HG03520 (cell line): Measurements from ENCODE around the gene VANGL2.

Source experiments
- ATAC-seq: cut with Tn5 transposase; IDR thresholded peaks from one replicate; pipeline ENCODE4 v1.9.1; 2021; ENCODE audit warnings: mild to moderate bottlenecking, moderate library complexity; ENCODE audit not compliant: unreplicated experiment

Gene VANGL2

DNA sequence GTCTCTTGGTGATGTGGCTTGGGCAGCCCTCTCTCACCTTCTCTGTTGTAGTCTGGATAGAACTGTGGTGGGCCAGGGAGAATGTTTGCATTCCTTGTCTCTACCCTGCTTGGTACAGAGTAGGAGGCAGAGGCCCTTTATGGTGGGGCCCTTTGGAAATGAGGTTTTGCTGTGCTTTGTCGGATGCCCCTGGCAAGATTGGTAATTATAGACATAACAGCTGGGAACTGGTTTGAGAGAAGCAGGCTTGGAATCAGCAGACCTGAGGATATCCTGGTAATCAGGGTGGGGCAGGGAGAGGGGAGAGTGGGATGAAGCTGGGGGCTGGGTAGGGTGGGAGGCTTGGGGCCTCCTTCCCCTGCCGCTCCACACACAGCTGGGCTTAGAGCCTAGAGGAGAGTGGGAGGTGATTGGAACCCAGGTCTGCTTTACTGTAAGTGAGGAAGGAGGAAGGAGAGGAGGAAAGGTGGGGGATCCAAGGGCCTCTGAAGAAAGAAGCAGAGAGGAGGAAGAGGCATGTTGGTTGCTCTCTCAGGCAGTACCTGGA, 5.0 kb downstream of the VANGL2 start:
- ATAC-seq = no peak

DNA sequence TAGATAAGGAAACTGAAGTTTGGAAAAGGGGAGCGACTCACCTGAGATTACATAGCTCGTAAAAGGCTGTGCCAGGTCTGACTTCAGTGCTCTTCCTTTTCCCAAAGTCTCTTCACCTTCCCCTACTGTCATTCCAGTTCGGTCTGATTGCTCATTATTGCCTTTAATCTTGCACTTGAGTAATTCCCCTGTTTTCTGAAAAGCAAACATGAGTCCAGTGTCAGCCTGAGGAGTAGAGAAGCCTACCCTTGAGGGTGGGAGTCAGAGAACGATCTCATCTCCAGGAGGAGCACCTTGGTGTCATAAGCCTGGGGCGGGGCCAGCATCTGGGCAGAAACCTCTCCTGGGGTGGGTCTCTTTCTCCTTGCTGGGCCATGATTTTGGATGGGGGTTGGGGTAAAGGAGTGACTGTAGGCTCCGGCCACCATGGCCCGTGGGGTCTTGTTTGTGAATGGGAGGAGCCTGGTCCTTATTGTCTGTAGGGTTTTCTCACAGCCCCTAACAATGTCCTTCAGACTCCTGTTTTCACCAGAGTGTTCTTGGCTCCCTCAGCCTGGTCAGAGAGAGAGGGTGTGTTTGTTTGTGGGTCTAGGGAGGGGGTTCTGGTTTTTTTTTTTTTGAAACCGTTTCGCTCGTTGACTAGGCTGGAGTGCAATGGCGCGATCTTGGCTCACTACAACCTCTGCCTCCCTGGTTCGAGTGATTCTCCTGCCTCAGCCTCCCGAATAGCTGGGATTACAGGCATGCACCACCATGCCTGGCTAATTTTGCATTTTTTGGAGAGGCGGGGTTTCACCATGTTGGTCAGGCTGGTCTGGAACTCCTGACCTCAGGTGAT, 6.0 kb downstream of the VANGL2 start:
- no peak for ATAC-seq

DNA sequence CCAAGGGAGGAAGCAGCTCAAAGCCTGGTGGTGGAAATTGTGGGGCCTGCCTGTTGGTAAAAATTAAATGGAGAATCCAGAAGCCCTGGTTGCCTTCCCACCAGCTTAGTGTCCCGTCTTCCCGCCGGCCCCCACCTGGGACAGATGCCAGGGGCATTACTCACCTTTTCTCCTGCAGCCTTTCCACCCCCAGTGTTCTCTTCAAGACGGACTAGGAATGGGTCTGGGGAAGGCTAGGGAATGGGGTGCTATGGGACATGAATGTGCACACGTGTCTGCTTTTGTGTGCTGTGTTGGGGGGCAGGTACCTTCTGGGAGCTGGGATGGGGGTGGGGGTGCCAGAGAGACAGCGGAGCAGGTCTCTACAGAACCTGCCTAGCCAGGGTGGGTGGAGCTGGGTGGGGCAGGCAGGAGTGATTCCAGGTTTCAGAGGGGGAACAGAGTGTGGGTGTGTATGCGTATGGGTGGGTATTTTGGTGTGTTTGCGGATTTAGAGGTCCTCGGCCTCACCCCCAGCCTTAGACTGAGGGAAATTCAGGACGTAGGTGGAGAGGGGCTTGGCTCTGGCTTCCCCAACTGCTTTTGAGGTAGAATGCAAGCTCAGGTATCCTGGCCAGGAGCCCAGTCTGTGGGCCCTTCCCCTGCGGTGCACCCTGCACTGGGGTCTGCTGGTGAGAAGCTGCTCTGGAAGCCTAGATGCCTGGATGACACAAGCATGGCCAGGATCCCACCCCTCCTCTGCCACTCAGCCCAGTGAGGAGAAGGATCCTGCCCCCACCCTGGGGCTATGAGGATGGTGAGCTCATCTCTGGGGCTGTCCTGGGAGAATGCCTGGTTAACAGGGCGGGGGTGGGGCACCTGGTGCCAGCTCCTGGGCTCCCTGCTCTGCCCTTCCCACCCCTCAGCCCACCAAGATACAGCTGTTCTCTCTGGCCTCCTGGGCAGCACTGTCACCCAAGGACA, 7.8 kb downstream of the VANGL2 start:
- ATAC-seq = no peak

DNA sequence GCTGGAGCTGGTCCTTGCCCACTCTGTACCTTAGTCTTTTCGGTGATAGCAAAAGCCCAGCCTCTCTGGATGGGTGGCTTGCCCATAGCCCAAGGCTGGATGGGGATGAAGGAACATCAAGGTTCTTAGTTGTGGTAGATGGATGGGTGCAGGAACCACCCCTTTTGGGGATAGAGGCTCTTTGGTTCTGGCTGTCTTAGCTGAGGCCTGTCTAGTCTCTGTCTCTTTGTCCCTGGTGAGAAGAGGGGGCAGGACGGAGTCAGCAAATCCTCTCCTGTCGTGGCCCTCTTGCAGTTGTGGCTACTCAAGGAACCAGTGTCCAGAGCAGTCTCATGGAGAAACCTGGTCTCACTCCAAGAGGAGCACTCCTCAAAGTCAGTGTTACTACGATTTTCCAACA, 8.5 kb downstream of the VANGL2 start:
- ATAC-seq = no peak

DNA sequence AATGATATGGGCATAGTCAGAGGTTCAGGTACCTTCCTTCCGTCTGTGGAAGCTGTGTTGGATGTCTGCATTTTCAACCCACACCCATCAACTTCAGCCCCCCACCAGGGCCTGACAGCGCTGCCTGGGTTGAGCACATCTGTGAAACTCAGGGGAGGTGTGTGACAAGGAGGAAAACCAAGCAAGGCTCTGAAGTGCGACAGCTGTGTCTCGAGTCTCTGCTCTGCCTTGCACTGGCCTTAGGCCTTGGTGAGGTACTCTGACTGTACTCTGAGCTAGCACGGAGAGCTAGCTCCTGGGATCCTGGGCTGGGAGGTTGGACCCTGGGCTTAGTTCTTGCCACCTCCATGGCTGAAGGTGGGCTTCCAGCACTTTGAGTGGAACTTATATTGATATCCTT, 9.1 kb downstream of the VANGL2 start:
- ATAC-seq = no peak

DNA sequence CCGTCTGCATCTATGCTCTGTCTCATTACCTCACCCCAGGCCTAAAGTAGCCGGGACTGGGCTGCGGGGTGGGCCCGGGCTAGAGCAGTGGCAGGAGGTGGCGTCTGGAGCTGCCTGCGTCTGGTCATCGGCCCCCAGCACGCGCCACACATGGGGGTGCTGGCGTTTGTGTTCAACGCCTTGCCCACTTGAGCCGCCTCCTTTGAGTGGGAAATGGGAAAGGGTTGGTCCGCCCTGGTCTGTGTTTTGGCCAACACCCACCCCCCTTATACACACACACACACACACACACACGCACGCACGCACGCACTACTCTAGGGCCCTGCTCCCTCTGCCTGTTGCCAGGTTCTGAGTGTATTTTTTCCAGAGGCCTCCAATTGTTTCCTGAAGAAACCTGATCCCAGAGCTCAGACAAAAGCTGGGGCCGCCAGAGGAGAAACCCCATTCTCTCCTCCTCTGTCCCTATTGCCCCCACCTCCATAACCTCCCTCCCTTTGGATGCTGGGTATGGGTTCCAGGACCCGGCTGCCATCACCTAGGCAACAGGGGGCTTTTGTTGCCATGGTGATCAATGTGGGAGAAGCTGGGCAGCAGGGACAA, 10.1 kb downstream of the VANGL2 start:
- ATAC-seq = no peak

DNA sequence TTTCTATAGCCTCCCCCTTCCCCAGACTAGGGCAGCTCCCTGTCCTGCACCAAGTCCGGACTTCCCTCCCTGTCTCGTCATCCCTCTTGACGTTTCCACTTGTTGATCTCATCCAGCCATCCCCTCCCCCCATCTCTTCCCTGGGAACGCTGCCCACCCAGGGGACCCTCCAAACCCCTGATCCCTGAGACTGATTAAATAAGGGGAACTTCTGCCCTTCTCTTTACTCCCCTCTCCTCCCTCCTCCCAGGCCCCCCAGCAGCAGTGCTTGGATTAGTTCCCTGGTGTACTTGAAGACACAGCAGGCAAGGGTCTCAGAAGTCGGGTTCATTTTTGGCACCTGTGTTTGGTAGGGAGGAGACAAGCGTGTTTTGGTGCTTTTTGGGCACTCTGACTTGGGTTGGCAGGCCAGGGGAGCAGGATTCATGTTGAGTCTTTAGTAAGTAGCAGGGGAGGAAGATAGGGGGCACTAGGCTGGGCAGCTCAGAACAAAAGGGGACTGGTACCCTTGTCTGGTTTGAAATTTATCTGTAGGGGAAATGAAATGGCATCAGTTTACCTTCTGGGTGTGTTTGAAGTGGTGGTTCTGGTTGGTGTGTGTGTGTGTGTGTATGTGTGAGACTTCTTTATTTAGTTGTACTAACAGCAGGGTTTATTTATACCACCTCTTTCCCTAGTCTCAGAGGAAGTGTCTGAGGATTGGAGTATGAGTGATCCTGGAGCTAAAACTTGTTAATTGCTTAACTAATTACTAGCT, 11.1 kb downstream of the VANGL2 start:
- ATAC-seq = no peak

DNA sequence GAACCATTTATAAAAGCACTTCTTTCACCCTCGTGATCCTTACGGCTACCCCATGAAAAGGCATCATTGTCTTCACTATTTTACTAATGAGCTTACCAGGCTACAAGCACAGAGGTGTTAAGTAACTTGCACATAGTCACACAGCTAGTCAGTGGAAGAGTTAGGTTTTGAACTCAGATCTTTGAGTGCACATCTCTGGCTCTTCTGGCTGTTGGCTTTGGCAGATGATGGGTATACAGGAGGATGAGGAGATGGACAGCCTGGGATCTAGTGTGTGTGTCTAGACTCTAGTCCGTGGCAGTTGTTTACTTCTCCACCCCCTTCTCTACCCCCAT, 11.6 kb downstream of the VANGL2 start:
- ATAC-seq = no peak

DNA sequence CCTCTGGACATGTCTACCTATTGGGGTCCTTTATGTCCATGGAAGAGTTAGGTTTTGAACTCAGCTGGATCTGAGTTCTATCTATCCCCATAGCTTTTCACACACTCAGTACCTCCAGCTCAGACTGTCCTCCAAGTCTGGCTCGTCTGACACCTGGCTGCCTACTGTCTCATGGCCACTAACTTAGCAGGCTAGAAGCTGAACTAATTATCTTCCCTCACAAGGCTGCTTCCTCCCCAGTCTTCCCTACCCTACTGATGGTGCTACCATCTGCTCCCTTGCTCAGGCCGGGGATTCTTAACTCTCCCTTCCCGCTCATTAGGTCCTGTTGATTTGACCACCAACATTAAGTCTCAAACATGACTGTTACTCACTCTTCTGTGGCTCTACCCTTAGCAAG, 13.4 kb downstream of the VANGL2 start:
- no peak for ATAC-seq

DNA sequence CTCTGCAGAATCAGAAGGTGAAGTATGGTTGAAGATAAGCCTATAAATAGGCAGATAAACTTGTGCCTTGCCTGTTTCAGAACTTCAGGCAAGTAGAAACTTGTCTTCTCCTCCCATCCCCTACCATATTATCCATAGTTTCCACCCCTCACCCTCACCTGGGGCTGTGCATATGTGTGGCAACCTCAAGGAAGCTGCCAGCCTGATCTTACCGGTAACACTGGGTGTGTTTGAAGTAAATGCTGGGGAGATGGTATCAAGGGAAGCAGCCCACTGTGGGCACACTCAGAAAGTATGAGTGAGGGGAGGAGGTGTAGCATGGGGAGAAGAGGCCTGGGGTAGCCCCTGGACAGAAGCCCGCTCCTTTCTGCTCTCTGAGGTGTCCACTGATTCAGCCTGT, 14.5 kb downstream of the VANGL2 start:
- no peak for ATAC-seq

DNA sequence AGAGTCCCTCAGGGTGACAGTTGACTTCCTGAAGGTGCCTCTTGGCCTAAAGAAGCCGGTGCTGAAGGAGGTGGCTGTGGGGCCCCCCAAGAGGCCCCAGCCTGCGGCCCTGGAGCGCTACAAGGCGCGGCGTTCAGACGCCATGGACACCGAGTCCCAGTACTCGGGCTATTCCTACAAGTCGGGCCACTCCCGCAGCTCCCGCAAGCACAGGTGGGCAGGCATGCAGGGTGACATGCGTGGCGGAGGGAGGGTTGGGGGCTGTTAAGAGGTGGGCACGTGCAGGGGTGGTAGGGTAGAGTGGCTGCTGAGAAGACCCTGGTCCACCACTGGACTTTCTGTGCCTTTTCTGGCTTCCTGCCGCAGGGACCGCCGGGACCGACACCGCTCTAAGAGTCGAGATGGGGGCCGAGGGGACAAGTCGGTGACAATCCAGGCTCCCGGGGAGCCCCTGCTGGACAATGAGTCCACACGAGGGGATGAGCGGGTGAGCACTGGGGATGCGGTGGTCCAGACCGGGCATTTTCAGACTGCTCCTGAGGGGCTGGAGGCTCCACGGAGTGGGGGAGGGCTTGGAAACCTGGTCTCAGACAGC, 15.4 kb downstream of the VANGL2 start:
- no peak for ATAC-seq

DNA sequence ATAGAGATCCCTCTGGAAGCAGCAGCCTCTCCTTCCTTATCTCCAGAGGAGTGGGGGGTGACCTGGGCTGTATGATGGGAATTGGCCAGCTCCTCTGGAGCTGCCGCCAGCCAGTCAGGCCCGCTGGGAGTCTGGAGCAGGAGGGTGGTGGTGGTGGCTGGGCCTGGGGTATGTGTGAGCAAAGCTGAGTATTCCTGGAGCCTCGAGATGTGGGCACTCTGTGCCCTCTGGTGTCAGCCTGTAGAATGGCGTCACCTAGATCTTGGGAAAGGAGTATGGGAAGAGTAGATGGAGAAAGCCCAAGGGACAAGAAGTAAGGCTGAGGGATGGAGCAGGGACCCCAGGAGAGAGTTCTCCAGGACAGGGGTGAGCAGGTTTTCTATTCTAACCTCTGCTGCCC, 16.0 kb downstream of the VANGL2 start:
- no peak for ATAC-seq

DNA sequence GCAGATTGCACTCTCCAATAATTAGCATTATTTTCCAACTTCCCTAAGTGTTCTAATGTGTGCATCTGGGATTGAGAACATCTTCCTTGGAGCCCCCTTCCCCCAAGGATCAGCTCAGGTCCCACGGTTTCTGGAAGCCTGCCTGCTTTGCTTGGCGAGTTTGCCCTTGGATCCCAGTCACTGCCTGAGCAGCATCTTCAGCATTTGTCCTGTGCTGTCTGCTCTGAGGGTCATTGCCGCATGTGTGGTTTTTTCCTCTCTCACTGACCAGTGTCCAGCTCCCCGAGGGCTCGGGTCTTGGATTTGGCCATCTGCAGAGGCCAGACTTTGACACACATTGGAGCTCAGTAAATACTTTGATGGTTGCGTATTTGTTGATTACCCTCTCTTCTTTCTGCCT, 18.1 kb downstream of the VANGL2 start:
- no peak for ATAC-seq

DNA sequence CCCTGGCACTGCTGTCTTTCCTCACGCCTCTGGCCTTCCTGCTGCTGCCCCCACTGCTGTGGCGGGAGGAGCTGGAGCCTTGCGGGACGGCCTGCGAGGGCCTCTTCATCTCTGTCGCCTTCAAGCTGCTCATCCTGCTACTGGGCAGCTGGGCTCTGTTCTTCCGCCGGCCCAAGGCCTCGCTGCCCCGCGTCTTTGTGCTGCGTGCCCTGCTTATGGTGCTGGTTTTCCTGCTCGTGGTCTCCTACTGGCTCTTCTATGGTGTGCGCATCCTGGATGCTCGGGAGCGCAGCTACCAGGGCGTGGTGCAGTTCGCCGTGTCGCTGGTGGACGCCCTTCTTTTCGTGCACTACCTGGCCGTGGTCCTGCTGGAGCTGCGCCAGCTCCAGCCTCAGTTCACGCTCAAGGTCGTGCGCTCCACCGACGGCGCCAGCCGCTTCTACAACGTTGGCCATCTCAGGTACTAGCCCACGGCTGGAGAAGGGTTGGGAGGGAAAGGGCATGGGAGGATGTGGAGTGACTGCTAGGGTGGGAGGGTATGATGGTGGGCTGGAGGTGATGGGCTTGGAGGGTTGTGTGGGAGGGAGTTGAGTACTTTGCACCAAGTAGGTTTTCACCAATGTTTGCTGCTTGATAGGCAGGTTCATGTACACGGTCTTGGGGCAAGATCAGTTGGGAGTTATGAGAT, 18.9 kb downstream of the VANGL2 start:
- no peak for ATAC-seq

DNA sequence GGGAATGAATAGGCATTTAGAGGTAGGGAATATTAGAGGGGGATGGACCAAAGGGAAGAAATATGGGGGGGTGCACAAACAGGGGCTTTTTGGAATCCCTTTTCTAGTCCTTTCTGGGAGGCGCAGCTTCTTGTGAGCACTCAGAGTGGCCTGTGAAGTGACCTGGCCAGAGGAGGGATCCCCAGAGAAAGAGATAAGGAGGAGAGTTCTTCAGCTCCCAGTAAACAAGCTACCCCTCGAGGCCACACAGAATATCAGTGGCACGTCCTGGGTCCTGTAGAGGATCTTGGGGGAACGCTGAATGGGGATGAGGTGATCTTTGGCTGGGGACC, 19.4 kb downstream of the VANGL2 start:
- ATAC-seq = no peak

DNA sequence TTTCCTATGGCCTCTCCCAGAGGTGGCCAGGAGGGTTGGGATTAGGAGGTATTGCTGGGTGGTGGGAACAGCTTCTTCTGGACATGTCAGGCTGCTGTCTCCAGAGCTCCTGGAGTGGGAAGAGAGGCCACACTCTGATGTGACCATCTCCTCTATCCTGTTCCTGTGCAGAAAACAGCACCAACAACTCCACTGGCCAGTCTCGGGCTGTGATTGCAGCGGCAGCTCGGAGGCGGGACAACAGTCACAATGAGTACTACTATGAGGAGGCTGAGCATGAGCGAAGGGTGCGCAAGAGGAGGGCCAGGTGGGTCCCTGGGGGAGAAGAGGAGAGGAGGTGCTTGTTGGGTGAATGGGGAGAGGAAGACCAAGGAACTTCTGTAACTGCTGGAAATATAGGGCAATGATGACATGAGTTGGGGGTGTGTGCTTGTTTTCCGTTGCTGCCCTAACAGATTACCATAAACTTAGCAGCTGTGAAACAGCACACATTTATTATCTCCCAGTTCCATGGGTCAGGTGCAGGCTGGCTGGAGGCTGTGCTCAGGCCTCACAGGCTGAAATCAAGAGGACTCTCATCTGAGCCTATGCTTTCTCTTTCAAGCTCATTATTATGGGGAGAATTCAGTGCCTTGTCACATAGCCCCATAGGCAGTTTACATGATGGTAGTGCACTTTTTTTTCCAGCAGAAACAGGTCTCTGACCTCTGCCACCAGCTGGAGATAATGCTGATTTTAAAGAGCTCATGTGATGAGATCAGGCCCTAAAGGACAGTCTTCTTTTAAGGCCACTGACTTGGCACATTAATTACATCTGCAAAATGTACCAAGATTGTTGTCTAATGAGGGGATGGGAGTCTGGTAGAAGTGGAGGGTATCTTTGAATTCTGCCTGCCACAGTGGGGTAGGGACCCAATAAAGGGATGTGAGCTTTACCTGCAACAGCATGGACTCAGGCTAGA, 20.8 kb downstream of the VANGL2 start:
- no peak for ATAC-seq

DNA sequence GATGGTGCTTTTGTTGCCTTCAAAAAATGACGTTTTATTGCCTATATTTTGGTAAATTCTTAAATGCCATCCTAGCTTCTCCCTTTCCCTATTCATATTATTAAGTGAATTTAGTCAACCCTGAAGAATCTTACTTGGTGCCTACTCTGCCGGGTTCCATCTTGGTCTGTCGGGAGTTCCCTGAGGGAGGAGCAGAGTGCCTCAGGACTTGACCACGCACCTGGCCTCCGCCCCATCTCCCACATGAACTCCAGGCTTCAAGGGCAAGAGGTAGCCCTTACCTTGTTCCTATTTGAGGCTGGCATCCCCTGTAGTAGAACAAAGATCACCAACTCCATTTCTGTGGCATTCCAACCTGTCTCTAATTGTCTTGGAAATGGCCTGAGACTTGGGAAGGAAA, 21.5 kb downstream of the VANGL2 start:
- no peak for ATAC-seq

DNA sequence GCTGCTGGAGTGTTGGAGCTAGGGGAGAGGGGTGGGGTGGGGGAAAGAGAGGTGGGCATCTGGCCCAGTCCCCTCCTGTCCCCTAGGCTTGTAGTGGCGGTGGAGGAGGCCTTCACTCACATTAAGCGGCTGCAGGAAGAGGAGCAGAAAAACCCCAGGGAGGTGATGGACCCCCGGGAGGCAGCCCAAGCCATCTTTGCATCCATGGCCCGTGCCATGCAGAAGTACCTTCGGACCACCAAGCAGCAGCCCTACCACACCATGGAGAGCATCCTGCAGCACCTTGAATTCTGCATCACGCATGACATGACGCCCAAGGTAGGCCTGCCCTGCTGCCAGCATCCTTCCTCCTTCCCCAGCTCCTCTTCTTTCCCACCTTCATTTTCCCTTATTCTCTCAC, 23.6 kb downstream of the VANGL2 start:
- no peak for ATAC-seq

DNA sequence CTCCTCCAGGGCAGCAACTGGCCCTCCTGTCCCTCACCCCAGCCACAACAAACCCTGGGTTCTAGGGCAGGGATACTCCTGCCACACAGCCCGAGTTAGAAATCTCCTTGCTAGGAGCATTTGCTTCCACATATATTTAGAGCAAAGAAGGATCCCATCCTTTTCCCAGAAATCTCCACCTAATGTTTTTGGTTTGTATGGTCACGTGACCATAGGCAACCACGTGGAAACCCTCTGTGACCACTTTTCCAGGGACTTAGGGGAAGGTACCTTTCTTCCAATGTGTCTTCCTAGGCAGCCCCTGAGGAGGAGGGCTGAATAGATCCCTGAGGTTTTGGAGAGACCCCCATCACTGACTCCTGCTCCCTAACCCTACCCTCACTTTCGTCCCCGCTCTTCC, 25.5 kb downstream of the VANGL2 start:
- no peak for ATAC-seq
